ENCODE results near the gene KLF15.
A peak's percentile ranks its signal among the peaks of the same experiment; 100 is the strongest.

KLF15 gene

DNA sequence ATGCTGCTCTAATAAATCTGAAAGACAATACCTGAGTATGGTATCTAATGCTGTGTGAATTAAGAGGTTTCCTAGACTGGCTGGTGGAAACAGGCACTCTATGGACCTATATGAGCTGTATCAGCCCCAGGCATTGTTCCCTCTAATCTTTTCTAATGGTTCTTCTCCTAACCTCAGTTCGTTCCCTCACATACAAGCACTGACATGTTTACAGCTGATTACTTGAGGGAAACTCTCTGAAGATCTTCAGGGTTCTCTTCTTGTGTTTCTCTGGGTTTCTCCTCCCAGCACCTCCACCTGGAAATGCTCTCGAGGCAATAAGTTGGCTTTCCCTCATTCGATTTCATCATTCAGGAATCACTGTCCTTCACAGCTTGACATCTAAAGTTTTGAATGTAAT is 52.9 kb downstream of the KLF15 start:
- DNase-seq = no peak

DNA sequence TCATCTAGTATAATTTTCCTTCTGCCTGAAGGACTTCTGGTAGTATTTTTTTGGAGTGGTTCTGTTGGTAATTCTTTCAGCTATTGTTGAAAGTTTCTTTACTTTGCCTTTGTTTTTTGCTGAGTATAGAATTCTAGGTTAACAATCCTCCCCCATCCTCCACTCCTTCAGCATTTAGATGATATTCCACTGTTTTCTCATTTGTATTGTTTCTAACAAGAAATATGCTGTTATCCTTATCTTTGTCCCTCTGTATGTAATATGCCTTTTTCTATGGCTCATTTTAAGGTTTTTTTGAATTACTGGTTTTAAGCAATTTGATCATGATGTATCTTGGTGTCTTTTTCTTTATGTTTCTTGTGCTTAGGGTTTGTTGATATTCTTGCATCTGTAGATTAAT is 53.9 kb downstream of the KLF15 start:
- no peak for DNase-seq

DNA sequence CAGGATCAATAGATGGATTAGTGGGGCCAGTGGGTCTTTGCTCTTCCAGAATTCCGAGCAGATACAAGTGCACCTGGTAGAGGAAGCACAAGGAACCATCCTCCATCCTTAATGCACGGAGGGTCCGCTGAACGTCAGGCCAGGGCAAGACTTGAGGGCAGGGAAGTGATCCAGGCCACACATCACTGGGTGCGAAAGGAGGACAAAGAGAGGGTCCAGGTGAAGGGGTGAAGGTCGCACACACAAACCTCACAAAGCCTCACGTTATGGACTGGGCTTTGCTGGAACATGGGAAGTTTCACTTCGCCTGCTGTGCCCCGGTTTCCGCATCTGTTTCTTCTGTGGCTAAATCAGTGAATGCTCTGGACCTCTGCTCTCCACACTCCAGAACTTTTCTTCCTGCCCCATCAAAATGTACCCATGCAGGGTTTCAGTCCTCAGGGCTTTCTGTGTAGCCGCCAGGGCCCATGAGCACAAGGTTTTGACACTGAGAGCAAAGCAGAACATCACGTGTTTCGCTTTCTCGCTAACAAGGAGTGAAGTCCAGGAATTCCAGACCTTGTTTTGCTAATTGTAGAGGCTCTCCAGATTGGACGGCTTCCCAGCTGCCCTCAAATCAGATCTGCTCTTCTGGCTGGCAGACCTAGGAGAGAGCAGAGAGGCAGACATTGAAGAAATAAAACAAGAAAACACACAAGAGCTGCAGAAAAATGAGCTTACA is 56.3 kb downstream of the KLF15 start:
- DNase-seq = no peak

DNA sequence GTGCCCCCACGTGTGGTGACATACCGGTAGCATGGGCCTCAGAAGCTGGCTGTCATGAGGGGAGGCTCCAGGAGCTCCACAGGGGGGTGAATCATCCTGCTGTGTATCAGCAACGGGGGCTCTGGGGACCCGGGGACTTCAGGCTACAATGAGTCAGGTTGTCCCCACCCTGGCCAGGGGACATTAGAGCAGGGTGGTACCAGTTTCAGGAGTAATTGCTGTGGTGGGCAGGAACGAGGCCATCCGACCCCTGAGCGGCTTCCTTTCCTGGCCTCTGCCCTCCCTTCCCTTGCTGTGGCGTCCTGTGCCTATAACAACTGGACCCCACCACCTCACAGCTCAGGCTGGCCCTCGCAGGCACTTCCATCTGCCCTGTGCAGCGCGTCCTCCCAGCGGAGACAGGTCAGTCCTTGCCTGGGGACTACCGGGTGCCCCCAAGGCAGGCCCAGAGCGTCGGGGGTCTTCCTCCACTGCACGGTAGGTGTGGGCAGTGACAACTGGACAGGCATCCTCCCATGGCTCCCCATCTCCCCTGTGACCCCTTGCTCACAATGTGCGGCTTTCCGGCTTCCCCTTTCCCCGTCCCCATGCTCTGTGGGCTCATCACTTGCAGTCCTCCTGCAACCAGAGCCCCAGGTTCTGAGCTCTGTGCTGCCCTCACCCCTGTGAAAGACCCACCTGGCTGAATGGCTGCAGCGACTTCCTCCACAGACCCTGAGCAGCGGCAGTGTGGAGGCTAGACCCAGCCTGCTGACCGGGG is 57.0 kb downstream of the KLF15 start:
- no peak for DNase-seq

DNA sequence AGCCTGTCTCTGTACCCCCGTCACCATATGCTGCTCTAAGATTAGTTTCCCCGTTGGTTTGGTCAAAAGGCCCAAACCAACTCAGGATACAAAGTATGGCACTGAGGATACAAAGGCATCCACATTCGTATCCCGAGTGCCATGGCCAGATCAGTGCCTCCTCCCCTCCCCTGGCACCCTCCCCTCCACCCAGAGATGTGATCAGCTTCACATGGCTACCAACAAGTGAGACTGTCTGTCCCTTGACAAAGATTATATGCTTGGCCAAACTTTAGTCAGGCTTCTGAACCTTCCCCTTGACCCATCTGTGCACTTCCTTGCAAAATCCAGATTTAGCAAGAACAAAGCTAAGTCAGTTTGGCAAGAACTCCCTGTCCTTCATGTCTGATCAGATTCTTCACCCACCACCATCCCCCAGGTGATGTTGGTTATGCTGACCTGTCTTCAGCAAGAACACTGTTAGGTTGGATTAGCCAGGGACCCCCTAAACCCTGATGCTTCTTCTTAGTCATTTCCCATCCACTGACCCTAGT is 61.7 kb downstream of the KLF15 start:
- no peak for DNase-seq

DNA sequence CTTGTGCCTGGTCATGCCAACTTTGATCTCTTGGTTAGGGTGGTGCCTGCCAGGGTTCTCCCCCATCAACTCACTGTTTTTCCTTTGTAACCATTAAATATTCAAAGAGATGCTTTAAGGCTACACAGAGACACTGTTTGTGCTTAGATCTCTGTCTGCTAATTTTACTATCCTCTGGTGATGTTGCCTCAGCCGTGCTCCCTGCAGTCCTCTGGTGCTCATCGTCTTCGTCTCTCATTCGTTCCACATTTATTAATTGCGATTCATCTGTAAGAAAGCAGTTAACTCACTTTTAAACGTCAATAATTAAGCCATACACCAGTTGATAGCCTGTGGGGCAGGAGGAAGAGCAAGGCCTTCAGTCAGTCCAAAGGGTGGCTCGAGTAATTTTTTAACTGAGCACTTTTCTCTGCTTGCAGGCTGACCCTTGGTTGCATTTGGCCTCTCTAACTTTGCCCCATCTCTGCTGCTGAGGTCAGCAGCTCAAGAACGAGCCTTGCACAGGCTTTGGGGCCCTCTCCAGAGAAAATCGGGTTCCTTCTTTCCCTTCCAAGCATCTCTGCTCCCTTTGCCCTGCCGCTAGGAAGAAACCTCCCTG is 62.9 kb downstream of the KLF15 start:
- no peak for DNase-seq

DNA sequence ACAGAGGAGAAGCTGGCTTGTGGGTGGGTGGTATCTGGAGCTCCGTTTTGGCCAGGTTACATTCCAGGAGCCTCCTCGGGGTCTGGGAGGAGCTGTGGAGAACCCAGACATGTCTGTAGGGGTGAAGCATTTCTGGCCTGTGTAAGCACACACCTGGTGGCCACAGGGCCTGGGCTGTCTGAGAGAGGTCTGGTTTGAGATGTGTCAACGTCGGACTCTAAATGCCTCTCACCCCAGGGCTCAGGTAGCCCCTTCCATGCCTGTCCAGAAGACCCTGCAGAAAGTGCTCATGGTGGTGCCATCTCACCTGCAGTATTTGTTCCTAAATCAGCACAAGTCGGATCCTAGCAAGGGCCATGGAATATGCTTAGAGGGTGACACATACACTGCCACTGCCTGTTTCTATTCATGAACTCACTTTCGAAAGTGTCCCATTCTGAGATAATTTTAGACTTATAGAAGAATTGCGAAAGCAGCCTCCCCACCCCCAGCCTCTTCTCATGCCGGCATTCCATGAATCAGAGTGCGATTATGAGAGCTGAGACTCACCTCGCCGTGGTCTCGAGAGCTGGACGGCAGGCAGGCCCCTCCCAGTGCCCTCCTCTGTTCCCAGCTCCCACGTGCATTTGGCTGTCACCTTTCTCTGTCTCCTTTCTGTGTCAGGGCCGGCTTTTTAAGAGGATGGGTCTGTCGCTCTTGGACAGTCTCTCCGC is 63.7 kb downstream of the KLF15 start:
- peak in 1 of 2 donors; percentile 19 for DNase-seq
